Colonic mucosa (tissue), 4 donors: ENCODE results near the gene GCG. TPM values are rescaled to one million over a fixed set of nuclear protein-coding genes. Genes with fewer than 3 reads are reported as not detected.

ENCODE experiments used
- DNase-seq: peaks from one replicate; pipeline ENCODE4 v3.0.0-alpha.2; 2020
- H3K27ac ChIP-seq: fragments of 200-600 bp; one replicate; pipeline ENCODE4 v1.8.0; 2021
- H3K27me3 ChIP-seq: fragments of 200-600 bp; one replicate; pipeline ENCODE4 v1.8.0; 2021
- H3K36me3 ChIP-seq: fragments of 200-600 bp; one replicate; pipeline ENCODE4 v1.8.0; 2021
- H3K4me1 ChIP-seq: fragments of 200-600 bp; one replicate; pipeline ENCODE4 v1.8.0; 2021; ENCODE audit warnings: mild to moderate bottlenecking
- H3K4me3 ChIP-seq: fragments of 200-600 bp; one replicate; pipeline ENCODE4 v1.8.0; 2021
- H3K9ac ChIP-seq, 2 donors: one replicate each; pipeline ENCODE4 v1.7.0; 2013; ENCODE audit warnings: control low read depth in 2 of 2, low read depth in 2 of 2, low read length in 2 of 2
- H3K9me3 ChIP-seq: fragments of 200-600 bp; one replicate; pipeline ENCODE4 v1.8.0; 2021
- CTCF ChIP-seq: fragments of 200-600 bp; IDR thresholded peaks from one replicate; pipeline ENCODE4 v1.8.0; 2022; ENCODE audit warnings: antibody characterized with exemption, mild to moderate bottlenecking
- intact Hi-C: fragments of 100-400 bp; cut with DNase I; formaldehyde crosslinking; loops from one replicate; pipeline ENCODE4 v1.14.1; 2022
- total RNA-seq, 2 donors: library from RNA; stranded (reverse); fragmentation: NEBNext Ultra II Directional in 1 of 2; extraction: Animal tissue kit (Norgen Biotek cat#: 25700) in 1 of 2; gene quantifications; one replicate each; pipeline ENCODE4 v1.2.1, GENCODE V29; 2021
- donor health status: healthy.
- donor health status: DM: no; HTN: no; CAD: no.
- donor health status: DM: no; HTN: no; CAD: no.

GCG gene
- total RNA-seq, 2 donors from 2014 or later: 55.8 to 81.3 TPM

GRCh38 chr2:162107361-162107901, 44.6 kb downstream of the GCG start:
- Histone ChIP-seq H3K27ac (no peak overlapping the region), H3K4me1 (no peaks in the 10 kb centered on the region), H3K36me3 (no peaks in the 10 kb centered on the region), H3K9ac (no peak overlapping the region), H3K4me3 (no peak overlapping the region), H3K27me3 (no peaks in the 10 kb centered on the region), H3K9me3 (no peaks in the 10 kb centered on the region)
- intact Hi-C loops: no loop called here
- no peak for DNase-seq
- no peak for TF ChIP-seq CTCF

GRCh38 chr2:162106746-162107145, 45.3 kb downstream of the GCG start:
- H3K36me3 ChIP-seq: no peaks in the 10 kb centered on the region
- H3K4me3 ChIP-seq: no peak overlapping the region
- H3K27ac ChIP-seq: no peak overlapping the region
- no peaks in the 10 kb centered on the region for H3K27me3 ChIP-seq
- H3K9me3 ChIP-seq: no peaks in the 10 kb centered on the region
- no peak overlapping the region for H3K9ac ChIP-seq
- DNase-seq: no peak
- intact Hi-C loops: no loop called here
- H3K4me1 ChIP-seq: no peaks in the 10 kb centered on the region
- no peak for TF ChIP-seq CTCF

GRCh38 chr2:162106146-162106551, 45.9 kb downstream of the GCG start:
- DNase-seq: no peak
- H3K36me3 ChIP-seq: no peaks in the 10 kb centered on the region
- intact Hi-C loops: no loop called here
- no peak for TF ChIP-seq CTCF
- H3K4me1 ChIP-seq: no peaks in the 10 kb centered on the region
- H3K4me3 ChIP-seq: no peak overlapping the region
- H3K27me3 ChIP-seq: no peaks in the 10 kb centered on the region
- no peaks in the 10 kb centered on the region for H3K9me3 ChIP-seq
- no peak overlapping the region for H3K27ac ChIP-seq
- H3K9ac ChIP-seq: no peak overlapping the region

- intact Hi-C loops: no loop called here
- Histone ChIP-seq H3K9ac (no peak overlapping the region), H3K27ac (no peak overlapping the region), H3K9me3 (no peaks in the 10 kb centered on the region), H3K4me3 (no peak overlapping the region), H3K36me3 (no peaks in the 10 kb centered on the region), H3K27me3 (no peaks in the 10 kb centered on the region), H3K4me1 (no peaks in the 10 kb centered on the region)
- DNase-seq: no peak
- no peak for TF ChIP-seq CTCF
These were observed 48.5 kb downstream of the GCG start for GRCh38 chr2:162103443-162104009.

GRCh38 chr2:162100579-162100978, 51.5 kb downstream of the GCG start:
- no peak for TF ChIP-seq CTCF
- DNase-seq: no peak
- intact Hi-C loops: no loop called here
- H3K4me1 ChIP-seq: no peaks in the 10 kb centered on the region
- H3K9me3 ChIP-seq: no peaks in the 10 kb centered on the region
- H3K9ac ChIP-seq: no peak overlapping the region
- H3K4me3 ChIP-seq: no peak overlapping the region
- H3K27me3 ChIP-seq: no peaks in the 10 kb centered on the region
- no peak overlapping the region for H3K27ac ChIP-seq
- H3K36me3 ChIP-seq: no peaks in the 10 kb centered on the region
